PC-9 (cell line): ENCODE data around the gene POTEF.
"Not testable (repeated sequence)": the region's sequence is repeated elsewhere in the genome, so short reads cannot be mapped to it uniquely, and the experiment has no call there.

Source experiments
- EZH2 ChIP-seq: fragments of 200-600 bp; sonication (generic); IDR thresholded peaks from 2 replicates; pipeline ENCODE4 v1.8.0; 2017; ENCODE audit warnings: antibody characterized with exemption, low read depth
- TF ChIP-seq, protein P1 (sequence below): fragments of 200-600 bp; sonication (generic); conservative IDR thresholded peaks from 2 replicates; pipeline ENCODE4 v1.6.1; 2017; ENCODE audit warnings: mixed run types, antibody characterized with exemption, mild to moderate bottlenecking, moderate library complexity

DNA sequence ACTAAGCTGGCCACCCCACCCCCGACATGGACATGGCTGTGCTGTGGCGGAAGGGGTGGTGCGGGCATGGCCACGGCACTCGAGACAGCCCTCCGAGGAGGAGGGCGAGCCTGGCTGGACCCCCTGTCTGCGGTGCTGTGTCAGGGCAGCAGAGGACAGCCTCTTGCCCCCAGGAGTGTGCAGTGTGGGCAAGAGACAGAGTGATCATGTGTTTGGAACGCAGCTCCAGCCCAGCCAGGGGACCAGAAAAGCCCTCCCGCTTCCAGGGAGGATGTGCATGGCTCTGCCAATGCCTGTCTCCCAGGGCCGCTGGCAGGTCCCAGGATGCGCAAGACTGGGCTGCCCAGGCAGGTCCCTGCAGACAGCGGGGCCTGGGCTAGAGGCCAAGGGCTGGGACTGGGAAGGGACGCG lies 9.8 kb upstream of the POTEF start:
- TF ChIP-seq, protein P1, sequence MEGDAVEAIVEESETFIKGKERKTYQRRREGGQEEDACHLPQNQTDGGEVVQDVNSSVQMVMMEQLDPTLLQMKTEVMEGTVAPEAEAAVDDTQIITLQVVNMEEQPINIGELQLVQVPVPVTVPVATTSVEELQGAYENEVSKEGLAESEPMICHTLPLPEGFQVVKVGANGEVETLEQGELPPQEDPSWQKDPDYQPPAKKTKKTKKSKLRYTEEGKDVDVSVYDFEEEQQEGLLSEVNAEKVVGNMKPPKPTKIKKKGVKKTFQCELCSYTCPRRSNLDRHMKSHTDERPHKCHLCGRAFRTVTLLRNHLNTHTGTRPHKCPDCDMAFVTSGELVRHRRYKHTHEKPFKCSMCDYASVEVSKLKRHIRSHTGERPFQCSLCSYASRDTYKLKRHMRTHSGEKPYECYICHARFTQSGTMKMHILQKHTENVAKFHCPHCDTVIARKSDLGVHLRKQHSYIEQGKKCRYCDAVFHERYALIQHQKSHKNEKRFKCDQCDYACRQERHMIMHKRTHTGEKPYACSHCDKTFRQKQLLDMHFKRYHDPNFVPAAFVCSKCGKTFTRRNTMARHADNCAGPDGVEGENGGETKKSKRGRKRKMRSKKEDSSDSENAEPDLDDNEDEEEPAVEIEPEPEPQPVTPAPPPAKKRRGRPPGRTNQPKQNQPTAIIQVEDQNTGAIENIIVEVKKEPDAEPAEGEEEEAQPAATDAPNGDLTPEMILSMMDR, result not testable (repeated sequence)
- not testable (repeated sequence) for TF ChIP-seq EZH2
